HepG2 (cell line): Measurements from ENCODE around the gene COQ10B. TPM values are rescaled to one million over a fixed set of nuclear protein-coding genes. Genes with fewer than 3 reads are reported as not detected.

Experiments
- ARID2 ChIP-seq: sonication (generic); formaldehyde crosslinking; IDR thresholded peaks from 2 replicates; pipeline ENCODE4 v1.8.1; 2022; ENCODE audit warnings: mild to moderate bottlenecking, missing genetic modification reagents, borderline replicate concordance
- ARNTL ChIP-seq: sonication (generic); formaldehyde crosslinking; IDR thresholded peaks from 2 replicates; pipeline ENCODE4 v1.4.0; 2020; ENCODE audit warnings: mild to moderate bottlenecking, missing genetic modification reagents
- HHEX ChIP-seq: IDR thresholded peaks from 2 replicates; pipeline ENCODE4 v1.6.1; 2016; ENCODE audit warnings: control low read depth
- HIVEP1 ChIP-seq: sonication (generic); formaldehyde crosslinking; IDR thresholded peaks from 2 replicates; pipeline ENCODE4 v1.4.0; 2020; ENCODE audit warnings: mild to moderate bottlenecking, missing genetic modification reagents
- HNRNPLL ChIP-seq: fragments of 200-400 bp; formaldehyde crosslinking; IDR thresholded peaks from 2 replicates; pipeline ENCODE4 v1.6.1; 2017; ENCODE audit warnings: mild to moderate bottlenecking, low read depth, low read length; ENCODE audit not compliant: poor library complexity, severe bottlenecking
- HNRNPUL1 ChIP-seq: fragments of 200-400 bp; formaldehyde crosslinking; IDR thresholded peaks from 2 replicates; pipeline ENCODE4 v1.6.1; 2017; ENCODE audit warnings: low read depth, mild to moderate bottlenecking, low read length, moderate library complexity
- KDM5A ChIP-seq: fragments of 200-600 bp; sonication (generic); IDR thresholded peaks from 2 replicates; pipeline ENCODE4 v1.7.0; 2018; ENCODE audit warnings: antibody characterized with exemption, mild to moderate bottlenecking, low read length, borderline replicate concordance
- KLF15 ChIP-seq: sonication (generic); formaldehyde crosslinking; IDR thresholded peaks from 2 replicates; pipeline ENCODE4 v1.8.1; 2023; ENCODE audit warnings: borderline replicate concordance, mild to moderate bottlenecking, inconsistent platforms, missing genetic modification reagents, mixed read lengths
- NCOA1 ChIP-seq: sonication (generic); formaldehyde crosslinking; IDR thresholded peaks from 2 replicates; pipeline ENCODE4 v1.9.0; 2021; ENCODE audit warnings: missing genetic modification reagents
- PPARG ChIP-seq: conservative IDR thresholded peaks from 2 replicates; pipeline ENCODE4 v1.6.1; 2016; ENCODE audit warnings: missing biosample characterization, missing genetic modification reagents
- RBM39 ChIP-seq: fragments of 200-400 bp; formaldehyde crosslinking; IDR thresholded peaks from one replicate; pipeline ENCODE4 v1.6.1; 2018; ENCODE audit warnings: antibody characterized with exemption, mild to moderate bottlenecking, low read depth, low read length; ENCODE audit not compliant: poor library complexity, severe bottlenecking
- SP2 ChIP-seq: sonication (generic); formaldehyde crosslinking; IDR thresholded peaks from 2 replicates; pipeline ENCODE4 v1.5.1; 2020; ENCODE audit warnings: mild to moderate bottlenecking, missing genetic modification reagents
- polyA plus RNA-seq, 8 experiments: library from polyadenylated mRNA; depleted of rRNA in 3 of 8; stranded (reverse) in 7 of 8; unstranded in 1 of 8; fragments of >200 nt; fragmentation: Illumina TruSeq in 4 of 8; extraction: Trizol in 4 of 8; gene quantifications; 2 replicates each; pipeline versions ENCODE4 v1.2.1 to v1.2.3, GENCODE V29; 2011 to 2016; ENCODE audit warnings: low read depth in 4 of 8, missing spikeins in 1 of 8, mixed read lengths in 1 of 8; ENCODE audit not compliant: insufficient read depth in 1 of 8
- total RNA-seq, 5 experiments: library from RNA; depleted of rRNA; stranded (reverse); fragments of >200 nt; fragmentation: Illumina TruSeq; extraction: Trizol; gene quantifications; 2 replicates each; pipeline ENCODE4 v1.2.3, GENCODE V29; 2016; ENCODE audit warnings: low read depth in 1 of 5
- TF ChIP-seq, protein P1 (sequence below): sonication (generic); formaldehyde crosslinking; IDR thresholded peaks from 2 replicates; pipeline ENCODE4 v1.4.0; 2020; ENCODE audit warnings: missing genetic modification reagents, borderline replicate concordance
- TF ChIP-seq, protein P2 (sequence below): sonication (generic); formaldehyde crosslinking; IDR thresholded peaks from 2 replicates; pipeline ENCODE4 v1.4.0; 2020; ENCODE audit warnings: missing genetic modification reagents
- TF ChIP-seq, protein P3 (sequence below): sonication (generic); formaldehyde crosslinking; IDR thresholded peaks from 2 replicates; pipeline ENCODE4 v1.4.0; 2020; ENCODE audit warnings: mild to moderate bottlenecking, missing genetic modification reagents
- TF ChIP-seq, protein P4 (sequence below): sonication (generic); formaldehyde crosslinking; IDR thresholded peaks from 2 replicates; pipeline ENCODE4 v1.4.0; 2020; ENCODE audit warnings: missing genetic modification reagents

Gene COQ10B
- total and polyA plus RNA-seq, 2 of the 13 experiments (the other 11 are each of a cell fraction or from before 2014, with no cell fraction given): 4.6 to 34.9 TPM

DNA sequence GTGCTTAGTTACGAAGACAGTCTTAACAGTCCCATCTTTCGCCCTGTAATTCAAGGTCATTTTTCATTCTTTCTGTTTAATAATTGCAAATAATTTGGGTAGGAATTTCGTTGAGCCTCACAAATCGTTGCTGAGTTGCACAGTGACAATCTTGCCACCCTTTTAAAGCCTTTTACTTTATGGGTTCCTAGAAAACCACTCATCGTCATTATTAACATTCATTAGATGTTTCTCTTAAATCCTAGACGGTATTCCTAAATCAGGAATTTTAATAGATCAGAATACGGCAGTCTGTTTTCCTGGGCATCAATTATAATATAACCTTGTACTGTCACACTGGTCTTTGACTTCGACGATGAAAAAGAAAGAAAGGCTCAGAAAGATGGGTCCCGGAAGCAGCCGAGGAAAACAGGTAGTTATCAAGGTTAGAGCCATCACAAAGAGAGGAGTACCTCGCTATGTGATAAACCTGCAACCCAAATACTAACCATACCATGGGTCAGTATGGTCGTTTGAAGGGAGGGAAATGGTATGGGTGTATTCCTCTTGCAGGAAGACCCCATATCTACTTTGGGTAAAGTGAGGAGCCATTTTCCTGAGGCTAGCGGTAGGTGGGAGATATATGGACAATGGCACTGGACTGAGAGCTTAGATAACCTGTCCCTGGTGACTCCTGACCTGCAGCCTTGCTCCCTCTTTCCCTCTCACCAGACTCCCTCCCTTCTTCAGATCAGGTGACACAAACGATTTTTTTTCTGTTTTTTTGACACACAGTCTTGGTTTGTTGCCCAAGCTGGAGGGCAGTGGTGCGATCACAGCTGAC lies 17.5 kb upstream of the COQ10B start (continued):
- TF ChIP-seq, protein P1, sequence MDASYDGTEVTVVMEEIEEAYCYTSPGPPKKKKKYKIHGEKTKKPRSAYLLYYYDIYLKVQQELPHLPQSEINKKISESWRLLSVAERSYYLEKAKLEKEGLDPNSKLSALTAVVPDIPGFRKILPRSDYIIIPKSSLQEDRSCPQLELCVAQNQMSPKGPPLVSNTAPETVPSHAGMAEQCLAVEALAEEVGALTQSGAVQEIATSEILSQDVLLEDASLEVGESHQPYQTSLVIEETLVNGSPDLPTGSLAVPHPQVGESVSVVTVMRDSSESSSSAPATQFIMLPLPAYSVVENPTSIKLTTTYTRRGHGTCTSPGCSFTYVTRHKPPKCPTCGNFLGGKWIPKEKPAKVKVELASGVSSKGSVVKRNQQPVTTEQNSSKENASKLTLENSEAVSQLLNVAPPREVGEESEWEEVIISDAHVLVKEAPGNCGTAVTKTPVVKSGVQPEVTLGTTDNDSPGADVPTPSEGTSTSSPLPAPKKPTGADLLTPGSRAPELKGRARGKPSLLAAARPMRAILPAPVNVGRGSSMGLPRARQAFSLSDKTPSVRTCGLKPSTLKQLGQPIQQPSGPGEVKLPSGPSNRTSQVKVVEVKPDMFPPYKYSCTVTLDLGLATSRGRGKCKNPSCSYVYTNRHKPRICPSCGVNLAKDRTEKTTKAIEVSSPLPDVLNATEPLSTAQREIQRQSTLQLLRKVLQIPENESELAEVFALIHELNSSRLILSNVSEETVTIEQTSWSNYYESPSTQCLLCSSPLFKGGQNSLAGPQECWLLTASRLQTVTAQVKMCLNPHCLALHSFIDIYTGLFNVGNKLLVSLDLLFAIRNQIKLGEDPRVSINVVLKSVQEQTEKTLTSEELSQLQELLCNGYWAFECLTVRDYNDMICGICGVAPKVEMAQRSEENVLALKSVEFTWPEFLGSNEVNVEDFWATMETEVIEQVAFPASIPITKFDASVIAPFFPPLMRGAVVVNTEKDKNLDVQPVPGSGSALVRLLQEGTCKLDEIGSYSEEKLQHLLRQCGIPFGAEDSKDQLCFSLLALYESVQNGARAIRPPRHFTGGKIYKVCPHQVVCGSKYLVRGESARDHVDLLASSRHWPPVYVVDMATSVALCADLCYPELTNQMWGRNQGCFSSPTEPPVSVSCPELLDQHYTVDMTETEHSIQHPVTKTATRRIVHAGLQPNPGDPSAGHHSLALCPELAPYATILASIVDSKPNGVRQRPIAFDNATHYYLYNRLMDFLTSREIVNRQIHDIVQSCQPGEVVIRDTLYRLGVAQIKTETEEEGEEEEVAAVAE (CRISPR knock-in tag): no peak
- no peak for TF ChIP-seq HNRNPLL
- TF ChIP-seq ARNTL (CRISPR knock-in tag): no peak
- TF ChIP-seq, protein P2, sequence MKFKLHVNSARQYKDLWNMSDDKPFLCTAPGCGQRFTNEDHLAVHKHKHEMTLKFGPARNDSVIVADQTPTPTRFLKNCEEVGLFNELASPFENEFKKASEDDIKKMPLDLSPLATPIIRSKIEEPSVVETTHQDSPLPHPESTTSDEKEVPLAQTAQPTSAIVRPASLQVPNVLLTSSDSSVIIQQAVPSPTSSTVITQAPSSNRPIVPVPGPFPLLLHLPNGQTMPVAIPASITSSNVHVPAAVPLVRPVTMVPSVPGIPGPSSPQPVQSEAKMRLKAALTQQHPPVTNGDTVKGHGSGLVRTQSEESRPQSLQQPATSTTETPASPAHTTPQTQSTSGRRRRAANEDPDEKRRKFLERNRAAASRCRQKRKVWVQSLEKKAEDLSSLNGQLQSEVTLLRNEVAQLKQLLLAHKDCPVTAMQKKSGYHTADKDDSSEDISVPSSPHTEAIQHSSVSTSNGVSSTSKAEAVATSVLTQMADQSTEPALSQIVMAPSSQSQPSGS (CRISPR knock-in tag): no peak
- TF ChIP-seq ARID2 (CRISPR knock-in tag): no peak
- TF ChIP-seq, protein P3, sequence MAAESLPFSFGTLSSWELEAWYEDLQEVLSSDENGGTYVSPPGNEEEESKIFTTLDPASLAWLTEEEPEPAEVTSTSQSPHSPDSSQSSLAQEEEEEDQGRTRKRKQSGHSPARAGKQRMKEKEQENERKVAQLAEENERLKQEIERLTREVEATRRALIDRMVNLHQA (CRISPR knock-in tag): no peak
- TF ChIP-seq RBM39: no peak
- TF ChIP-seq KDM5A: no peak
- TF ChIP-seq HNRNPUL1: no peak
- no peak for TF ChIP-seq SP2
- no peak for TF ChIP-seq PPARG (CRISPR knock-in tag)
- TF ChIP-seq KLF15 (CRISPR knock-in tag): no peak
- no peak for TF ChIP-seq HHEX (CRISPR knock-in tag)
- no peak for TF ChIP-seq HIVEP1 (CRISPR knock-in tag)
- TF ChIP-seq, protein P4, sequence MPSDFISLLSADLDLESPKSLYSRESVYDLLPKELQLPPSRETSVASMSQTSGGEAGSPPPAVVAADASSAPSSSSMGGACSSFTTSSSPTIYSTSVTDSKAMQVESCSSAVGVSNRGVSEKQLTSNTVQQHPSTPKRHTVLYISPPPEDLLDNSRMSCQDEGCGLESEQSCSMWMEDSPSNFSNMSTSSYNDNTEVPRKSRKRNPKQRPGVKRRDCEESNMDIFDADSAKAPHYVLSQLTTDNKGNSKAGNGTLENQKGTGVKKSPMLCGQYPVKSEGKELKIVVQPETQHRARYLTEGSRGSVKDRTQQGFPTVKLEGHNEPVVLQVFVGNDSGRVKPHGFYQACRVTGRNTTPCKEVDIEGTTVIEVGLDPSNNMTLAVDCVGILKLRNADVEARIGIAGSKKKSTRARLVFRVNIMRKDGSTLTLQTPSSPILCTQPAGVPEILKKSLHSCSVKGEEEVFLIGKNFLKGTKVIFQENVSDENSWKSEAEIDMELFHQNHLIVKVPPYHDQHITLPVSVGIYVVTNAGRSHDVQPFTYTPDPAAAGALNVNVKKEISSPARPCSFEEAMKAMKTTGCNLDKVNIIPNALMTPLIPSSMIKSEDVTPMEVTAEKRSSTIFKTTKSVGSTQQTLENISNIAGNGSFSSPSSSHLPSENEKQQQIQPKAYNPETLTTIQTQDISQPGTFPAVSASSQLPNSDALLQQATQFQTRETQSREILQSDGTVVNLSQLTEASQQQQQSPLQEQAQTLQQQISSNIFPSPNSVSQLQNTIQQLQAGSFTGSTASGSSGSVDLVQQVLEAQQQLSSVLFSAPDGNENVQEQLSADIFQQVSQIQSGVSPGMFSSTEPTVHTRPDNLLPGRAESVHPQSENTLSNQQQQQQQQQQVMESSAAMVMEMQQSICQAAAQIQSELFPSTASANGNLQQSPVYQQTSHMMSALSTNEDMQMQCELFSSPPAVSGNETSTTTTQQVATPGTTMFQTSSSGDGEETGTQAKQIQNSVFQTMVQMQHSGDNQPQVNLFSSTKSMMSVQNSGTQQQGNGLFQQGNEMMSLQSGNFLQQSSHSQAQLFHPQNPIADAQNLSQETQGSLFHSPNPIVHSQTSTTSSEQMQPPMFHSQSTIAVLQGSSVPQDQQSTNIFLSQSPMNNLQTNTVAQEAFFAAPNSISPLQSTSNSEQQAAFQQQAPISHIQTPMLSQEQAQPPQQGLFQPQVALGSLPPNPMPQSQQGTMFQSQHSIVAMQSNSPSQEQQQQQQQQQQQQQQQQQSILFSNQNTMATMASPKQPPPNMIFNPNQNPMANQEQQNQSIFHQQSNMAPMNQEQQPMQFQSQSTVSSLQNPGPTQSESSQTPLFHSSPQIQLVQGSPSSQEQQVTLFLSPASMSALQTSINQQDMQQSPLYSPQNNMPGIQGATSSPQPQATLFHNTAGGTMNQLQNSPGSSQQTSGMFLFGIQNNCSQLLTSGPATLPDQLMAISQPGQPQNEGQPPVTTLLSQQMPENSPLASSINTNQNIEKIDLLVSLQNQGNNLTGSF (CRISPR knock-in tag): no peak; the same call in 1 of the 2 replicates
- peak; percentile 86; the same call in 1 of the 2 replicates for TF ChIP-seq NCOA1 (CRISPR knock-in tag)
